Body of pancreas (tissue), 4 donors: Measurements from ENCODE around the gene FBXO7.

ENCODE experiments used
- CTCF ChIP-seq, 7 experiments: fragments of 450-650 bp in 4 of 7; fragments of 200-600 bp in 3 of 7; sonication (generic) in 3 of 7; IDR thresholded peaks; one replicate each; pipeline ENCODE4 v1.5.1; 2016 to 2019; ENCODE audit warnings: antibody characterized with exemption in 7 of 7
- POLR2A ChIP-seq, 3 donors: fragments of 450-650 bp; IDR thresholded peaks; one replicate each; pipeline ENCODE4 v1.6.1; 2016; ENCODE audit warnings: antibody characterized with exemption in 3 of 3, mild to moderate bottlenecking in 2 of 3

DNA sequence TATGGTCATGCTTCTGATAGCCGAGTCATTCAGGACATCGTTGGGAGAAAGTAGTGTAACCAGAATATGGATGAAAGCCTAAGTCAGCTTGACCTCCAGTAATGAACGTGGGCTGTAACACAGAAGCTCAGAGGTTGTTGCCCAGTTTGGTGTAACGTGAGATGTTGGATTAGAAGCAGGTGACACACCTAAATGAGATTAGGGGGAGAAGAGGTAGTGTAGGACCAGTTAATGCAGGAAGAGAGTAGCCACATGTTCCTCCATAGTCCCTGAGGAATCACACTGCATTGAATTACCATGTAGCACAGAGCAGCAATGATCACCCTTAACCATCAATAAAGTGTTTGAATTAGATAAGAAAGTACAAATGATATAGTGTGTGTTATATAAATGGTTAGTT, 20.4 kb downstream of the FBXO7 start:
- TF ChIP-seq CTCF (IDR thresholded peaks at IDR 0.05) (no peak), POLR2A (IDR thresholded peaks at IDR 0.05) (no peak)
